GM12878 (cell line): ENCODE measurements around the gene C4orf51. TPM values are rescaled to one million over a fixed set of nuclear protein-coding genes. Genes with fewer than 3 reads are reported as not detected.

Experiments
- ATAC-seq: fragments of 200-7000 bp; cut with Tn5 transposase; 3 replicates; pipeline ENCODE4 v1.9.1; 2020; ENCODE audit warnings: mild to moderate bottlenecking, moderate library complexity
- BruUV-seq: library from RNA; stranded (reverse); fragments of 400-500 nt; replicated peaks from 2 replicates; lab custom pipeline; 2021; lab: Mats Ljungman, UMichigan
- CTCF ChIA-PET: fragments of 300-600 bp; sonication (Branson Sonifier 250); formaldehyde crosslinking; extraction: SDS; loops from one replicate; lab custom pipeline; 2021; ENCODE audit warnings: inconsistent platforms; lab: Yijun Ruan, JAX
- POLR2A ChIA-PET: fragments of 350-600 bp; formaldehyde crosslinking; extraction: SDS; loops from one replicate; lab custom pipeline; 2021; ENCODE audit warnings: inconsistent platforms; lab: Charles Lee
- RAD21 ChIA-PET: fragments of 300-600 bp; sonication (Branson Sonifier 250); formaldehyde crosslinking; loops from one replicate; lab custom pipeline; 2023; ENCODE audit warnings: antibody characterized with exemption; ENCODE audit not compliant: unreplicated experiment; lab: Charles Lee
- SMC1A ChIA-PET: fragments of 300-600 bp; sonication (Branson Sonifier 250); formaldehyde crosslinking; loops from one replicate; lab custom pipeline; 2023; ENCODE audit not compliant: unreplicated experiment, uncharacterized antibody; lab: Charles Lee
- DNase-seq: peaks from one replicate; pipeline ENCODE4 v3.0.0-alpha.2; 2011; ENCODE audit warnings: low read depth, low spot score
- FAIRE-seq: peaks from 3 replicates; lab custom pipeline; 2011; peaks lifted over from hg19 to GRCh38; lab: Jason Lieb, UNC
- H2AFZ ChIP-seq: 2 replicates; pipeline ENCODE4 v1.6.0; 2011; ENCODE audit warnings: low read depth, low read length, control low read depth; ENCODE audit not compliant: control insufficient read depth
- H3K27ac ChIP-seq: 2 replicates; pipeline ENCODE4 v1.5.1; 2011; ENCODE audit warnings: control low read depth; ENCODE audit not compliant: control insufficient read depth, insufficient read depth
- H3K27me3 ChIP-seq, 2 experiments: replicated peaks in 1 of 2; 2 replicates each; pipeline versions ENCODE4 v1.6.0 to v1.6.1; 2011; ENCODE audit warnings: low read length in 1 of 2; ENCODE audit not compliant: control insufficient read depth in 2 of 2, insufficient read depth in 2 of 2
- H3K36me3 ChIP-seq, 2 experiments: 2 replicates each; pipeline ENCODE4 v1.5.1; 2011; ENCODE audit warnings: low read length in 1 of 2; ENCODE audit not compliant: control insufficient read depth in 2 of 2, insufficient read depth in 2 of 2
- H3K4me1 ChIP-seq: 2 replicates; pipeline ENCODE4 v1.6.1; 2011; ENCODE audit warnings: mild to moderate bottlenecking, low read length, moderate library complexity, mixed read lengths; ENCODE audit not compliant: control insufficient read depth, insufficient read depth
- H3K4me2 ChIP-seq: 2 replicates; pipeline ENCODE4 v1.6.0; 2011; ENCODE audit warnings: control low read depth; ENCODE audit not compliant: control insufficient read depth, insufficient read depth
- H3K4me3 ChIP-seq: fragments of 200-600 bp; sonication (generic); 2 replicates; pipeline ENCODE4 v1.5.1; 2016
- H3K79me2 ChIP-seq: 2 replicates; pipeline ENCODE4 v1.6.0; 2011; ENCODE audit warnings: low read length; ENCODE audit not compliant: control insufficient read depth, insufficient read depth
- H3K9ac ChIP-seq: 2 replicates; pipeline ENCODE4 v1.8.0; 2011; ENCODE audit warnings: low read length, control low read depth, mixed read lengths; ENCODE audit not compliant: control insufficient read depth, insufficient read depth
- H3K9me3 ChIP-seq: replicated peaks from 3 replicates; pipeline ENCODE4 v1.5.1; 2011; ENCODE audit warnings: mild to moderate bottlenecking, low read length; ENCODE audit not compliant: control insufficient read depth, insufficient read depth
- H4K20me1 ChIP-seq: 2 replicates; pipeline ENCODE4 v1.6.0; 2011; ENCODE audit not compliant: control insufficient read depth, insufficient read depth
- CEBPB ChIP-seq, 2 experiments: fragments of 150-350 bp in 1 of 2; IDR thresholded peaks; 2 replicates each; pipeline ENCODE4 v1.6.1; 2012 to 2014; ENCODE audit warnings: low read depth in 2 of 2, low read length in 2 of 2, borderline replicate concordance in 1 of 2, inconsistent platforms in 1 of 2
- EED ChIP-seq: sonication (generic); IDR thresholded peaks from 2 replicates; pipeline ENCODE4 v1.6.1; 2016; ENCODE audit warnings: antibody characterized with exemption, low read depth
- JUNB ChIP-seq: IDR thresholded peaks from 2 replicates; pipeline ENCODE4 v1.6.1; 2016; ENCODE audit warnings: antibody characterized with exemption, mild to moderate bottlenecking
- MEF2A ChIP-seq: IDR thresholded peaks from 2 replicates; pipeline ENCODE4 v1.6.1; 2011; ENCODE audit warnings: low read depth, mild to moderate bottlenecking, low read length, moderate library complexity; ENCODE audit not compliant: insufficient read depth
- WRNIP1 ChIP-seq: IDR thresholded peaks from 2 replicates; pipeline ENCODE4 v1.6.1; 2011; ENCODE audit warnings: low read depth, low read length, improper control_type of control experiment, borderline replicate concordance
- WGBS: methylation state at CpG from one replicate; pipeline ENCODE4 v1.1.6; 2016; ENCODE audit warnings: low lambda C conversion rate; ENCODE audit not compliant: insufficient replicate concordance, insufficient coverage; ENCODE audit errors: missing lambda C conversion rate; 5-methylcytosine and 5-hydroxymethylcytosine counted together
- in situ Hi-C: fragments of 300-500 bp; cut with MboI; formaldehyde crosslinking; loops from 9 replicates; pipeline ENCODE4 v1.14.3; 2018; ENCODE audit warnings: mixed read lengths
- intact Hi-C: fragments of 100-400 bp; cut with micrococcal nuclease; formaldehyde crosslinking; loops from one replicate; pipeline ENCODE4 v1.14.2; 2022; ENCODE audit not compliant: unreplicated experiment
- polyA plus RNA-seq, 11 experiments: library from polyadenylated mRNA; depleted of rRNA in 4 of 11; unstranded in 6 of 11; stranded (reverse) in 5 of 11; fragments of >200 nt; fragmentation: Nextera tagmentation in 4 of 11; fragmentation: Illumina TruSeq in 1 of 11; extraction: Ambion mirVana in 4 of 11; extraction: Trizol in 1 of 11; gene quantifications; 1 replicate in 1 of 11; 2 replicates in 10 of 11; pipeline versions ENCODE4 v1.2.1 to v1.2.3, GENCODE V29; 2011 to 2016; ENCODE audit warnings: inconsistent platforms in 2 of 11, missing spikeins in 2 of 11, low read depth in 1 of 11
- total RNA-seq, 4 experiments: library from RNA; depleted of rRNA in 3 of 4; stranded (reverse); fragments of >200 nt in 3 of 4; fragmentation: Illumina TruSeq in 1 of 4; extraction: Trizol in 1 of 4; gene quantifications; 2 replicates each; pipeline versions ENCODE4 v1.2.1 to v1.2.3, GENCODE V29; 2013 to 2021
- TF ChIP-seq, protein P1 (sequence below): fragments of 450-650 bp; IDR thresholded peaks from 2 replicates; pipeline ENCODE4 v1.6.1; 2017; ENCODE audit warnings: antibody characterized with exemption, mild to moderate bottlenecking, moderate library complexity
- TF ChIP-seq, protein P2 (sequence below): IDR thresholded peaks from 2 replicates; pipeline ENCODE4 v1.6.1; 2012; ENCODE audit warnings: low read depth, low read length, improper control_type of control experiment

The C4orf51 gene
- total and polyA plus RNA-seq, 10 of the 15 experiments (the other 5 are each of a cell fraction or from before 2014, with no cell fraction given), result not detected

DNA sequence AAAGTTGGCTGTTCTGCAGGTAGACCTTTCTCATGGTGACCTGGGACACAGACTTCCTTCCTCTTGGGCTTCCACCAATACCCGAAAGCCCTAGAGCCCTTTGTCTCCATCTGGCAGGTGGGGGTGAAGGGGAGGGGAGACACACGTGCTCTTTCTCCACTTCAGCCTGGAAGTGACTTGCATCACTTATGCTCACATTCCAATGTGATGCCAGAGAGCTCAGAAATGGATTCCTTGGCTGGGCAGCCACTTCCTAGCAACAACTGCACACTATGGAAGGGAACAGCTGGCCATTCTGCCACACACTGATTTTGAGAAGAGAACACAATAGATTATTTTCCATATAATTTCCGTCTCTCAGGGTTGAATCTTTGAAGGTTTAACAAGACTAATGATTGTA, 36.3 kb downstream of the C4orf51 start:
- Histone ChIP-seq H3K79me2 (no peaks in the 10 kb centered on the region), H2AFZ (no peak overlapping the region), H3K4me3 (no peak overlapping the region), H3K4me2 (no peak overlapping the region), H4K20me1 (no peaks in the 10 kb centered on the region), H3K27me3 (no peaks in the 10 kb centered on the region), H3K27ac (no peak overlapping the region), H3K36me3 (no peaks in the 10 kb centered on the region), H3K9ac (no peak overlapping the region), H3K9me3 (no peaks in the 10 kb centered on the region; the same call in 2 of the 3 replicates), H3K4me1 (peaks cover 10% of the 10 kb centered on the region)
- TF ChIP-seq JUNB, result no peak
- TF ChIP-seq, protein P1, sequence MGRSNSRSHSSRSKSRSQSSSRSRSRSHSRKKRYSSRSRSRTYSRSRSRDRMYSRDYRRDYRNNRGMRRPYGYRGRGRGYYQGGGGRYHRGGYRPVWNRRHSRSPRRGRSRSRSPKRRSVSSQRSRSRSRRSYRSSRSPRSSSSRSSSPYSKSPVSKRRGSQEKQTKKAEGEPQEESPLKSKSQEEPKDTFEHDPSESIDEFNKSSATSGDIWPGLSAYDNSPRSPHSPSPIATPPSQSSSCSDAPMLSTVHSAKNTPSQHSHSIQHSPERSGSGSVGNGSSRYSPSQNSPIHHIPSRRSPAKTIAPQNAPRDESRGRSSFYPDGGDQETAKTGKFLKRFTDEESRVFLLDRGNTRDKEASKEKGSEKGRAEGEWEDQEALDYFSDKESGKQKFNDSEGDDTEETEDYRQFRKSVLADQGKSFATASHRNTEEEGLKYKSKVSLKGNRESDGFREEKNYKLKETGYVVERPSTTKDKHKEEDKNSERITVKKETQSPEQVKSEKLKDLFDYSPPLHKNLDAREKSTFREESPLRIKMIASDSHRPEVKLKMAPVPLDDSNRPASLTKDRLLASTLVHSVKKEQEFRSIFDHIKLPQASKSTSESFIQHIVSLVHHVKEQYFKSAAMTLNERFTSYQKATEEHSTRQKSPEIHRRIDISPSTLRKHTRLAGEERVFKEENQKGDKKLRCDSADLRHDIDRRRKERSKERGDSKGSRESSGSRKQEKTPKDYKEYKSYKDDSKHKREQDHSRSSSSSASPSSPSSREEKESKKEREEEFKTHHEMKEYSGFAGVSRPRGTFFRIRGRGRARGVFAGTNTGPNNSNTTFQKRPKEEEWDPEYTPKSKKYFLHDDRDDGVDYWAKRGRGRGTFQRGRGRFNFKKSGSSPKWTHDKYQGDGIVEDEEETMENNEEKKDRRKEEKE, result no peak
- no peak for TF ChIP-seq MEF2A
- no peak for TF ChIP-seq WRNIP1
- TF ChIP-seq EED, result no peak
- TF ChIP-seq, protein P2, sequence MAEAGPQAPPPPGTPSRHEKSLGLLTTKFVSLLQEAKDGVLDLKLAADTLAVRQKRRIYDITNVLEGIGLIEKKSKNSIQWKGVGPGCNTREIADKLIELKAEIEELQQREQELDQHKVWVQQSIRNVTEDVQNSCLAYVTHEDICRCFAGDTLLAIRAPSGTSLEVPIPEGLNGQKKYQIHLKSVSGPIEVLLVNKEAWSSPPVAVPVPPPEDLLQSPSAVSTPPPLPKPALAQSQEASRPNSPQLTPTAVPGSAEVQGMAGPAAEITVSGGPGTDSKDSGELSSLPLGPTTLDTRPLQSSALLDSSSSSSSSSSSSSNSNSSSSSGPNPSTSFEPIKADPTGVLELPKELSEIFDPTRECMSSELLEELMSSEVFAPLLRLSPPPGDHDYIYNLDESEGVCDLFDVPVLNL, result no peak
- TF ChIP-seq CEBPB (IDR thresholded peaks at IDR 0.05; ENCODE audit: borderline replicate concordance in 1 of 2, low read depth in 2 of 2, low read length in 2 of 2), result no peak
- FAIRE-seq (no peak), DNase-seq (no peak), ATAC-seq (no peak)
- BruUV-seq, result no TSS peak
- 13% methylated on average over 3 of the region's 3 CpGs for WGBS
- CTCF ChIA-PET, result interaction anchor here (0.6 kb wide), 1 partner anchor 29 kb away, joined by 4 read pairs; no protein-coding TSS in a partner anchor
- SMC1A ChIA-PET, result interaction anchor here (1.2 kb wide), 1 partner anchor 12 kb away, joined by 3 read pairs; no protein-coding TSS in a partner anchor
- POLR2A ChIA-PET, result no interaction called here
- in situ Hi-C loops, result no loop called here
- RAD21 ChIA-PET, result no interaction called here
- intact Hi-C loops, result no loop called here
